ENCODE results near the gene KLHL40. TPM values are rescaled to one million over a fixed set of nuclear protein-coding genes. Genes with fewer than 3 reads are reported as not detected.

The KLHL40 gene
- polyA plus RNA-seq, 1 donor from 2014 or later = not detected

GRCh38 chr3:42725454-42725853 lies 40.1 kb downstream of the KLHL40 start:
- no peak for TF ChIP-seq MXI1 (conservative IDR thresholded peaks at IDR 0.05; ENCODE audit: poor library complexity, severe bottlenecking)
- TF ChIP-seq EZH2 (IDR thresholded peaks at IDR 0.05; ENCODE audit: borderline replicate concordance, insufficient read depth, low read length, poor library complexity, severe bottlenecking) = no peak
- no peak for TF ChIP-seq POLR2AphosphoS5 (IDR thresholded peaks at IDR 0.05)
- TF ChIP-seq EP300 (conservative IDR thresholded peaks at IDR 0.05; ENCODE audit: poor library complexity, severe bottlenecking) = no peak
- TF ChIP-seq TAF1 (IDR thresholded peaks at IDR 0.05; ENCODE audit: low read depth) = no peak
- TF ChIP-seq REST (IDR thresholded peaks at IDR 0.05; ENCODE audit: borderline replicate concordance) = no peak
- TF ChIP-seq RAD21 (conservative IDR thresholded peaks at IDR 0.05) = no peak
- no peak for TF ChIP-seq SMC3 (conservative IDR thresholded peaks at IDR 0.05; ENCODE audit: poor library complexity)
- no peak for TF ChIP-seq CTCF (IDR thresholded peaks at IDR 0.05; ENCODE audit: poor library complexity, severe bottlenecking)
- no peaks in the 10 kb centered on the region for H3K9me2 ChIP-seq (ENCODE audit: insufficient read depth, low read length)
- H3F3A ChIP-seq (ENCODE audit: insufficient read depth, low read length, poor library complexity, severe bottlenecking) = no peaks in the 10 kb centered on the region
- no peaks in the 10 kb centered on the region for H3K79me2 ChIP-seq (replicated peaks; ENCODE audit: insufficient read depth, low read length)
- H3K27ac ChIP-seq (ENCODE audit: low read length) = no peak overlapping the region
- no peak overlapping the region for H3K9ac ChIP-seq (ENCODE audit: low read length)
- H2AFZ ChIP-seq (ENCODE audit: low read depth, low read length) = no peak overlapping the region
- H3K9me3 ChIP-seq (ENCODE audit: low read length) = no peaks in the 10 kb centered on the region
- H3K27me3 ChIP-seq (ENCODE audit: insufficient read depth, low read depth, low read length) = no peaks in the 10 kb centered on the region
- H3K4me3 ChIP-seq (ENCODE audit: low read length) = no peak overlapping the region
- no peaks in the 10 kb centered on the region for H4K20me1 ChIP-seq (ENCODE audit: insufficient read depth)
- H3K4me2 ChIP-seq (ENCODE audit: low read length) = no peak overlapping the region
- H3K36me3 ChIP-seq (ENCODE audit: insufficient read depth, low read length) = no peaks in the 10 kb centered on the region

GRCh38 chr3:42728056-42728455 lies 42.7 kb downstream of the KLHL40 start:
- H3K36me3 ChIP-seq (ENCODE audit: insufficient read depth, low read length) = no peaks in the 10 kb centered on the region
- no peaks in the 10 kb centered on the region for H3K79me2 ChIP-seq (replicated peaks; ENCODE audit: insufficient read depth, low read length)
- H3K4me2 ChIP-seq (ENCODE audit: low read length) = no peak overlapping the region
- H3K9me2 ChIP-seq (ENCODE audit: insufficient read depth, low read length) = no peaks in the 10 kb centered on the region
- no peak overlapping the region for H3K27ac ChIP-seq (ENCODE audit: low read length)
- H4K20me1 ChIP-seq (ENCODE audit: insufficient read depth) = no peaks in the 10 kb centered on the region
- H2AFZ ChIP-seq (ENCODE audit: low read depth, low read length) = no peak overlapping the region
- no peaks in the 10 kb centered on the region for H3F3A ChIP-seq (ENCODE audit: insufficient read depth, low read length, poor library complexity, severe bottlenecking)
- H3K9me3 ChIP-seq (ENCODE audit: low read length) = no peaks in the 10 kb centered on the region
- TF ChIP-seq EP300 (conservative IDR thresholded peaks at IDR 0.05; ENCODE audit: poor library complexity, severe bottlenecking) = no peak
- no peak for TF ChIP-seq REST (IDR thresholded peaks at IDR 0.05; ENCODE audit: borderline replicate concordance)
- TF ChIP-seq MXI1 (conservative IDR thresholded peaks at IDR 0.05; ENCODE audit: poor library complexity, severe bottlenecking) = no peak
- TF ChIP-seq POLR2AphosphoS5 (IDR thresholded peaks at IDR 0.05) = no peak
- TF ChIP-seq CTCF (IDR thresholded peaks at IDR 0.05; ENCODE audit: poor library complexity, severe bottlenecking) = no peak
- no peak for TF ChIP-seq SMC3 (conservative IDR thresholded peaks at IDR 0.05; ENCODE audit: poor library complexity)
- TF ChIP-seq RAD21 (conservative IDR thresholded peaks at IDR 0.05) = no peak
- TF ChIP-seq EZH2 (IDR thresholded peaks at IDR 0.05; ENCODE audit: borderline replicate concordance, insufficient read depth, low read length, poor library complexity, severe bottlenecking) = no peak
- no peak for TF ChIP-seq TAF1 (IDR thresholded peaks at IDR 0.05; ENCODE audit: low read depth)
- H3K9ac ChIP-seq (ENCODE audit: low read length) = no peak overlapping the region
- H3K4me3 ChIP-seq (ENCODE audit: low read length) = no peak overlapping the region
- no peaks in the 10 kb centered on the region for H3K27me3 ChIP-seq (ENCODE audit: insufficient read depth, low read depth, low read length)
